A549 (cell line): ENCODE results near the gene ZMYM1. TPM values are rescaled to one million over a fixed set of nuclear protein-coding genes. Genes with fewer than 3 reads are reported as not detected.

Experiments
- ATAC-seq, 2 experiments: fragments of 200-7000 bp in 1 of 2; fragments of >200 bp in 1 of 2; cut with Nextera tagmentation in 1 of 2; cut with Tn5 transposase in 1 of 2; 3 replicates each; pipeline versions ENCODE4 v1.8.0 to v1.9.1; 2018 to 2020; ENCODE audit warnings: mild to moderate bottlenecking in 1 of 2, moderate library complexity in 1 of 2
- CTCF ChIA-PET: fragments of 300-600 bp; sonication (Branson Sonifier 250); formaldehyde crosslinking; extraction: SDS; loops from one replicate; lab custom pipeline; 2021; ENCODE audit warnings: antibody characterized with exemption, inconsistent platforms; lab: Yijun Ruan, JAX
- POLR2A ChIA-PET: fragments of 350-600 bp; formaldehyde crosslinking; extraction: SDS; loops from one replicate; lab custom pipeline; 2021; ENCODE audit warnings: antibody characterized with exemption, inconsistent platforms; lab: Yijun Ruan, JAX
- DNase-seq, 2 experiments: peaks; one replicate each; pipeline versions ENCODE4 v3.0.0 to v3.0.0-alpha.2; 2011 to 2016; ENCODE audit warnings: low read depth in 1 of 2, low spot score in 1 of 2
- FAIRE-seq: peaks from 2 replicates; lab custom pipeline; 2011; peaks lifted over from hg19 to GRCh38; lab: Jason Lieb, UNC
- H3K27ac ChIP-seq, 2 experiments: fragments of >200 bp; sonication (Bioruptor Twin); formaldehyde crosslinking; 3 replicates each; pipeline ENCODE4 v1.5.1; 2016 to 2017
- H3K4me1 ChIP-seq: fragments of >200 bp; sonication (Bioruptor Twin); formaldehyde crosslinking; 3 replicates; pipeline ENCODE4 v1.6.1; 2016
- H3K4me2 ChIP-seq: fragments of >200 bp; sonication (Bioruptor Twin); formaldehyde crosslinking; 3 replicates; pipeline ENCODE4 v1.6.1; 2016
- H3K4me3 ChIP-seq: fragments of >200 bp; sonication (Bioruptor Twin); formaldehyde crosslinking; 3 replicates; pipeline ENCODE4 v1.5.1; 2016
- H3K9me3 ChIP-seq: fragments of >200 bp; sonication (Bioruptor Twin); formaldehyde crosslinking; 3 replicates; pipeline ENCODE4 v1.6.1; 2016
- CBX2 ChIP-seq: fragments of 200-600 bp; sonication (generic); IDR thresholded peaks from 2 replicates; pipeline ENCODE4 v1.6.1; 2016; ENCODE audit warnings: low read depth, mild to moderate bottlenecking, borderline replicate concordance
- CEBPB ChIP-seq, 2 experiments: fragments of >200 bp in 1 of 2; sonication (Bioruptor Twin) in 1 of 2; formaldehyde crosslinking in 1 of 2; IDR thresholded peaks; 2 replicates each; pipeline ENCODE4 v1.6.1; 2012 to 2016
- CHD4 ChIP-seq: fragments of 200-600 bp; sonication (generic); IDR thresholded peaks from 2 replicates; pipeline ENCODE4 v1.6.1; 2016; ENCODE audit warnings: antibody characterized with exemption, mild to moderate bottlenecking, borderline replicate concordance
- EP300 ChIP-seq, 2 experiments: fragments of >200 bp; sonication (Bioruptor Twin); formaldehyde crosslinking; IDR thresholded peaks; 2 replicates in 1 of 2; 3 replicates in 1 of 2; pipeline ENCODE4 v1.6.1; 2016 to 2017
- FOSB ChIP-seq: fragments of 250-450 bp; sonication (Bioruptor Pico); IDR thresholded peaks from 2 replicates; pipeline ENCODE4 v1.5.0; 2020; ENCODE audit warnings: mild to moderate bottlenecking, moderate library complexity
- FOSL2 ChIP-seq, 2 experiments: fragments of 450-650 bp in 1 of 2; fragments of >200 bp in 1 of 2; sonication (Bioruptor Twin) in 1 of 2; formaldehyde crosslinking; IDR thresholded peaks; 2 replicates each; pipeline versions ENCODE4 v1.5.0 to v1.6.1; 2016 to 2020; ENCODE audit warnings: mild to moderate bottlenecking in 1 of 2, moderate library complexity in 1 of 2
- FOXS1 ChIP-seq: fragments of 250-450 bp; sonication (Bioruptor Pico); IDR thresholded peaks from 2 replicates; pipeline ENCODE4 v1.5.0; 2020; ENCODE audit warnings: mild to moderate bottlenecking, moderate library complexity
- GATA3 ChIP-seq: IDR thresholded peaks from 2 replicates; pipeline ENCODE4 v1.6.1; 2012; ENCODE audit warnings: borderline replicate concordance
- HDAC2 ChIP-seq: fragments of 200-600 bp; sonication (generic); IDR thresholded peaks from 2 replicates; pipeline ENCODE4 v1.6.1; 2016
- JUN ChIP-seq, 2 experiments: fragments of >200 bp; sonication (Bioruptor Twin); formaldehyde crosslinking; IDR thresholded peaks; 2 replicates in 1 of 2; 3 replicates in 1 of 2; pipeline ENCODE4 v1.6.1; 2016 to 2017
- MYC ChIP-seq: IDR thresholded peaks from 2 replicates; pipeline ENCODE4 v1.6.1; 2012; ENCODE audit warnings: mild to moderate bottlenecking, inconsistent platforms, low read length, improper control_type of control experiment, borderline replicate concordance
- NFE2L2 ChIP-seq: fragments of 150-350 bp; conservative IDR thresholded peaks from 2 replicates; pipeline ENCODE4 v1.6.1; 2014; ENCODE audit warnings: low read length
- NPAS2 ChIP-seq: fragments of 250-450 bp; sonication (Bioruptor Pico); IDR thresholded peaks from 2 replicates; pipeline ENCODE4 v1.8.0; 2022; ENCODE audit warnings: mild to moderate bottlenecking, moderate library complexity, borderline replicate concordance
- NR3C1 ChIP-seq: fragments of >200 bp; sonication (Bioruptor Twin); formaldehyde crosslinking; IDR thresholded peaks from 3 replicates; pipeline ENCODE4 v1.6.1; 2017
- PHF8 ChIP-seq: fragments of 200-600 bp; sonication (generic); IDR thresholded peaks from 2 replicates; pipeline ENCODE4 v1.6.1; 2016; ENCODE audit warnings: low read depth, mild to moderate bottlenecking, antibody characterized with exemption, moderate library complexity, borderline replicate concordance
- RAD21 ChIP-seq, 2 experiments: fragments of >200 bp in 1 of 2; sonication (Bioruptor Twin) in 1 of 2; formaldehyde crosslinking in 1 of 2; IDR thresholded peaks in 1 of 2; conservative IDR thresholded peaks in 1 of 2; 2 replicates in 1 of 2; 3 replicates in 1 of 2; pipeline ENCODE4 v1.6.1; 2012 to 2018; ENCODE audit warnings: inconsistent platforms in 1 of 2
- RARB ChIP-seq: fragments of 250-450 bp; sonication (Bioruptor Pico); IDR thresholded peaks from 2 replicates; pipeline ENCODE4 v1.8.0; 2021; ENCODE audit warnings: mild to moderate bottlenecking, moderate library complexity
- RCOR1 ChIP-seq: fragments of 150-350 bp; IDR thresholded peaks from 2 replicates; pipeline ENCODE4 v1.6.1; 2014; ENCODE audit warnings: antibody characterized with exemption, low read length, low read depth
- RFX5 ChIP-seq: fragments of 450-650 bp; IDR thresholded peaks from 2 replicates; pipeline ENCODE4 v1.7.1; 2014; ENCODE audit warnings: antibody characterized with exemption, mild to moderate bottlenecking, moderate library complexity
- SREBF2 ChIP-seq: fragments of 450-650 bp; IDR thresholded peaks from 2 replicates; pipeline ENCODE4 v1.6.1; 2014; ENCODE audit warnings: mild to moderate bottlenecking, moderate library complexity
- ZC3H11A ChIP-seq: fragments of 450-650 bp; IDR thresholded peaks from 2 replicates; pipeline ENCODE4 v1.6.1; 2014; ENCODE audit warnings: antibody characterized with exemption, mild to moderate bottlenecking
- ZNF302 ChIP-seq: fragments of 250-450 bp; sonication (Bioruptor Pico); IDR thresholded peaks from 2 replicates; pipeline ENCODE4 v1.9.0; 2021; ENCODE audit warnings: inconsistent platforms, mild to moderate bottlenecking, moderate library complexity
- ZSCAN20 ChIP-seq: fragments of 250-450 bp; sonication (Bioruptor Pico); IDR thresholded peaks from 2 replicates; pipeline ENCODE4 v1.8.0; 2022; ENCODE audit warnings: mild to moderate bottlenecking, moderate library complexity
- WGBS: methylation state at CpG from one replicate; pipeline ENCODE4 v1.1.6; 2017; ENCODE audit errors: missing lambda C conversion rate; 5-methylcytosine and 5-hydroxymethylcytosine counted together
- polyA plus RNA-seq, 4 experiments: library from polyadenylated mRNA; depleted of rRNA in 3 of 4; stranded (reverse); fragments of >200 nt; fragmentation: RNase III in 1 of 4; extraction: RNeasy Plus Mini Kit Qiagen cat#74134 plus additional on column Dnase treatment in 1 of 4; gene quantifications; 2 replicates in 3 of 4; 3 replicates in 1 of 4; pipeline ENCODE4 v1.2.3, GENCODE V29; 2011 to 2017
- TF ChIP-seq, protein P1 (sequence below): fragments of 250-450 bp; sonication (Bioruptor Pico); IDR thresholded peaks from 2 replicates; pipeline ENCODE4 v1.5.0; 2021; ENCODE audit warnings: mild to moderate bottlenecking, moderate library complexity, borderline replicate concordance
- TF ChIP-seq, protein P2 (sequence below): fragments of 150-350 bp; IDR thresholded peaks from 2 replicates; pipeline ENCODE4 v1.6.1; 2014; ENCODE audit warnings: low read depth, mild to moderate bottlenecking, low read length

The ZMYM1 gene
- polyA plus RNA-seq, 2 of the 4 experiments (the other 2 are of a cell fraction) = 6.5 to 14.4 TPM

DNA sequence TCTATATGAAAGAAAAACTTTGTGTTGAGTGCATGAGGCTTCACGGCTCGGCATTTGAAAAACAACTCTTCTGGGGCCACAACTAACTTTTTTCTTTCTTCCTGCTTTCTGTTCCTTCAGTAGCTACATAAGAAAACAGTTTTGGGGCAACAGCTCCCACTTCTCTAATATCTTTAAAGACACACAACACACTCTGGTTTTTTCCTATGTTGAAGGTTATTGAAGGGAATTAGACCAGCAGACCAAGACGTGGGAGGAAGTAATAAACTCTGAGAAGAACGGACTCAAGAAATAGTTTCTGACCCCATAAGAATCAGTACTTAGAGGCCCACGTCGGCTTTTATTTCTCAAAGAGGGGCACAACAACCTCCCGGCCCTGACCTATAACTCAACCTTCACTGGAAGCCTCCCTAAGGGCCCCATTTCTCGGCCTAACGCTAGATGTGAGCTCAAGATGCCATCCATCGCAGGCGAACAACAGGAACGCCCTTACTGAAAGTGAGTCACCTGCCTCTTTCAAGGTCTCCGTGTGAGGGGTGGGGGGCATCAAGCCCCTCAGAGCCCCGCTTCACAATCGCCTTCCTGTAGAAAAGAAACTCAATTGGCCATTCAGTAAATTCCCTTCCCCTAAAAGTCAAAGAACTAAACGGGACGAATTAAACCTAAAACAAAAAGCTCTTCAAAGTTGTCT, 48.3 kb upstream of the ZMYM1 start:
- ATAC-seq (peak; percentile 44 to 57; a peak in 4 of 6 replicates), DNase-seq (peak; percentile 10 to 11), FAIRE-seq (no peak)
- peaks cover 7% of the 10 kb centered on the region; the same call in 1 of the 3 replicates for H3K4me1 ChIP-seq
- POLR2A ChIA-PET = interaction anchor here (0.5 to 1.6 kb wide), 3 partner anchors 46 to 268 kb away, joined by 3 to 6 read pairs (median 4); partner anchors contain the start of gene ZMYM1
- peak overlapping the region; percentile 89 to 90 for H3K27ac ChIP-seq
- 13% methylated on average over 16 of the region's 17 CpGs for WGBS
- H3K4me2 ChIP-seq = peak overlapping the region; percentile 76
- peak overlapping the region; percentile 83 for H3K4me3 ChIP-seq
- TF ChIP-seq CBX2 (no peak), MYC (no peak), FOXS1 (CRISPR knock-in tag) (no peak), SREBF2 (no peak), NFE2L2 (no peak), ZNF302 (CRISPR knock-in tag) (no peak), NPAS2 (CRISPR knock-in tag) (no peak), ZC3H11A (no peak), FOSB (CRISPR knock-in tag) (no peak), EP300 (IDR thresholded peaks at IDR 0.05) (no peak), RARB (no peak), CHD4 (no peak), FOSL2 (IDR thresholded peaks at IDR 0.05) (no peak), FOSL2 (CRISPR knock-in tag; IDR thresholded peaks at IDR 0.05) (no peak)
- TF ChIP-seq, protein P1, sequence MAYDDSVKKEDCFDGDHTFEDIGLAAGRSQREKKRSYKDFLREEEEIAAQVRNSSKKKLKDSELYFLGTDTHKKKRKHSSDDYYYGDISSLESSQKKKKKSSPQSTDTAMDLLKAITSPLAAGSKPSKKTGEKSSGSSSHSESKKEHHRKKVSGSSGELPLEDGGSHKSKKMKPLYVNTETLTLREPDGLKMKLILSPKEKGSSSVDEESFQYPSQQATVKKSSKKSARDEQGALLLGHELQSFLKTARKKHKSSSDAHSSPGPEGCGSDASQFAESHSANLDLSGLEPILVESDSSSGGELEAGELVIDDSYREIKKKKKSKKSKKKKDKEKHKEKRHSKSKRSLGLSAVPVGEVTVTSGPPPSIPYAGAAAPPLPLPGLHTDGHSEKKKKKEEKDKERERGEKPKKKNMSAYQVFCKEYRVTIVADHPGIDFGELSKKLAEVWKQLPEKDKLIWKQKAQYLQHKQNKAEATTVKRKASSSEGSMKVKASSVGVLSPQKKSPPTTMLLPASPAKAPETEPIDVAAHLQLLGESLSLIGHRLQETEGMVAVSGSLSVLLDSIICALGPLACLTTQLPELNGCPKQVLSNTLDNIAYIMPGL (CRISPR knock-in tag) = no peak
- TF ChIP-seq, protein P2, sequence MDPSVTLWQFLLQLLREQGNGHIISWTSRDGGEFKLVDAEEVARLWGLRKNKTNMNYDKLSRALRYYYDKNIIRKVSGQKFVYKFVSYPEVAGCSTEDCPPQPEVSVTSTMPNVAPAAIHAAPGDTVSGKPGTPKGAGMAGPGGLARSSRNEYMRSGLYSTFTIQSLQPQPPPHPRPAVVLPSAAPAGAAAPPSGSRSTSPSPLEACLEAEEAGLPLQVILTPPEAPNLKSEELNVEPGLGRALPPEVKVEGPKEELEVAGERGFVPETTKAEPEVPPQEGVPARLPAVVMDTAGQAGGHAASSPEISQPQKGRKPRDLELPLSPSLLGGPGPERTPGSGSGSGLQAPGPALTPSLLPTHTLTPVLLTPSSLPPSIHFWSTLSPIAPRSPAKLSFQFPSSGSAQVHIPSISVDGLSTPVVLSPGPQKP = no peak
- CTCF ChIA-PET = interaction anchor here (0.9 kb wide), 1 partner anchor 242 kb away, joined by 3 read pairs; no protein-coding TSS in a partner anchor
- H3K9me3 ChIP-seq = peaks cover 18% of the 10 kb centered on the region

DNA sequence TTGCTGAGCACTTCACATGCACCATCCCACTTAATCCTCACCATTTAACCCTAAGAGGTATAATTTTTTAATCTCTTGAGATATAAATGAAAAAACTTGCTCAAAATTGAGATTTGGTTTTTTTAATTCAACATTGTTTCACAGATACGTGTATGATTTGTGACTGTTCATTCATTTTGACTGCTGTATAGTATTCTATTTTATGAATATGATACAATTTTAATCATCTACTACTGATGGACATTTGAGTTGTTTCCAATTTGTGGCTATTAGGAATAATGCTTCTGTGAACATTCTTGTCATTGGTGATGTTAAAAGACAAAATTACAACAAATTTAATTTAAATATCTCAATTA, 46.8 kb upstream of the ZMYM1 start:
- H3K4me2 ChIP-seq = peak overlapping the region; percentile 59
- POLR2A ChIA-PET = interaction anchor here (0.5 to 1.0 kb wide), 5 partner anchors 8 to 173 kb away, joined by 3 to 5 read pairs (median 3); partner anchors contain the start of genes SMIM12 and ZMYM1
- H3K9me3 ChIP-seq = peaks cover 18% of the 10 kb centered on the region
- DNase-seq (no peak), FAIRE-seq (no peak), ATAC-seq (no peak)
- peaks cover 7% of the 10 kb centered on the region; the same call in 1 of the 3 replicates for H3K4me1 ChIP-seq
- TF ChIP-seq NR3C1 (no peak), HDAC2 (no peak), MYC (no peak), RAD21 (conservative IDR thresholded peaks at IDR 0.05 in 1 of 2, IDR thresholded peaks at IDR 0.05 in 1 of 2) (no peak), PHF8 (no peak), ZC3H11A (no peak), RARB (no peak), JUN (IDR thresholded peaks at IDR 0.05) (no peak), RFX5 (no peak), GATA3 (no peak), RCOR1 (no peak), CHD4 (no peak), FOSB (CRISPR knock-in tag) (no peak), CEBPB (IDR thresholded peaks at IDR 0.05) (no peak), SREBF2 (no peak), ZSCAN20 (CRISPR knock-in tag) (no peak)
- 4% methylated on average over 1 of the region's 1 CpG for WGBS
- H3K27ac ChIP-seq = peak overlapping the region; percentile 89 to 90; a peak in 3 of 6 replicates
- CTCF ChIA-PET = interaction anchor here (0.6 kb wide), 1 partner anchor 137 kb away, joined by 3 read pairs; no protein-coding TSS in a partner anchor
- H3K4me3 ChIP-seq = peak overlapping the region; percentile 83
